D721Med (cell line): Measurements from ENCODE around the gene GJA1.
"Not testable (repeated sequence)": the region's sequence is repeated elsewhere in the genome, so short reads cannot be mapped to it uniquely, and the experiment has no call there.

ENCODE experiments used
- DNase-seq: peaks from one replicate; pipeline ENCODE4 v3.0.0; 2011; ENCODE audit warnings: low spot score; ENCODE audit not compliant: insufficient read length
- FAIRE-seq: peaks from 2 replicates; lab custom pipeline; 2011; peaks lifted over from hg19 to GRCh38; lab: Jason Lieb, UNC
- CTCF ChIP-seq: IDR thresholded peaks from 2 replicates; pipeline ENCODE4 v1.5.1; 2012; ENCODE audit warnings: mild to moderate bottlenecking, control low read depth; ENCODE audit not compliant: insufficient read depth; ENCODE audit errors: missing control alignments

GJA1 gene

DNA sequence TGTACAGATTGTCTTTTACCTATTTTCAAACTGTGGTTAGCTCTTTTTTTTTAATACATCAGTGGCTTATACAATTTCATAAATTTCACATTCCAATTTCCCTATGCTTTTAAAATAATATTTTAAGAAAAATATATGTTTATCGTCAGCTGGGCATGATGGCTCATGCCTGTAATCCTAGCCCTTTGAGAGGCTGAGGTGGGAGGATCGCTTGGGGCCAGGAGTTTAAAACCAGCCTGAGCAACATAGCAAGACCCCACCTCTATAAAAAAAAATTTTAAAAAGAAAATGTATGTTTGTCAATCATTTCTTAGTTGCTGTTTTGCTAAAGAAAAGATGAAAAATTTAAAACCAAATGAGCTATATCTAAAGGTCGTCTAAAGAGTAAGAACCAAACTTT is 3.4 kb downstream of the GJA1 start:
- no peak for FAIRE-seq
- TF ChIP-seq CTCF, result no peak
- DNase-seq, result no peak

GRCh38 chr6:121439475-121439874 is 4.0 kb downstream of the GJA1 start:
- no peak for DNase-seq
- no peak for FAIRE-seq
- no peak for TF ChIP-seq CTCF

DNA sequence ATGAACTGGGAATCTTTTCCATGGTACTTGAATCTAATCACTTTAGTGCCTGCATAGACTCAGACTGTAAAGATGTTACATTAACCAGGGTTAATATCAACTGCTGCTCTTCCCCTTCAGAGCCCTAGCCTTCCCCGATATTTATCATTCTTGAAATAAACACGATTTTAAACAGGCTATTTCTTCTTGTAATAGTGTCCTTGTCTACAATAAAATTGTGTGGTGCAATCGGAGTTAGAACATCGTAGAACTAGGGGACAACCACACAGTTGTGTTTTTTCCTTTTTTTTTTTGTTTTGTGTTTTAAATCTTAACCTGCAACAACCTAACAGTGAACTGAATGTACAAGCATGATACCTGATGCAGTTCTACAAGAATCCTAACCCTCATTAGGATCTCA is 4.5 kb downstream of the GJA1 start:
- no peak for TF ChIP-seq CTCF
- DNase-seq, result no peak
- FAIRE-seq, result no peak

GRCh38 chr6:121441477-121441876 is 6.0 kb downstream of the GJA1 start:
- FAIRE-seq (no peak), DNase-seq (no peak)
- no peak for TF ChIP-seq CTCF

DNA sequence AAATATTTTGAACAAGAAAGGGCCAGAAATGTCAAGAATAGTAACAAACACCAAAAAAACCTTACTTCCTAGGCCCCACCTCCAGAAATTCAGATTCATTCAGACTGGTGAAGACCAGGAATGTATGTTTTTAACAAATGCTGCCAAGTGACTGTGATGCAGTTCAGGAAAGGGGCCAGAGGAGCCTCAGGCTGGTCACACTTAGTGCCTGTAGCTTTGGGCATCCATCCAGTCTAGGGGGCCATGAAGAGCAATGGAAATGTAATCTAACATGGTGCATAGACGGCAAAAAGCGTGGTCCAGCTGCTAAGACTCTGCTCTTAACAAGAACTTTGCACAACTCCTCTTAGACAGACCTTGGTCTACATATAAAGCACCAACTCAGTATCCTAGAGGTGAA is 7.1 kb downstream of the GJA1 start:
- FAIRE-seq (no peak), DNase-seq (no peak)
- TF ChIP-seq CTCF, result no peak

- FAIRE-seq (no peak), DNase-seq (no peak)
- TF ChIP-seq CTCF, result no peak
Observed at GRCh38 chr6:121443971-121444541, 8.6 kb downstream of the GJA1 start.

- DNase-seq, FAIRE-seq: not testable (repeated sequence)
Observed at GRCh38 chr6:121446705-121447104, 11.3 kb downstream of the GJA1 start.

GRCh38 chr6:121447746-121448145 is 12.3 kb downstream of the GJA1 start:
- FAIRE-seq, result not testable (repeated sequence)

GRCh38 chr6:121448528-121448927 is 13.1 kb downstream of the GJA1 start:
- DNase-seq, FAIRE-seq: not testable (repeated sequence)

More at GRCh38 chr6:121447746-121448145, 12.3 kb downstream of the GJA1 start:
- DNase-seq, result not testable (repeated sequence)
